Suprapubic skin (tissue), 3 donors: ENCODE data around the gene COG7.

Experiments used
- POLR2AphosphoS5 ChIP-seq, 3 donors: sonication (generic); formaldehyde crosslinking; IDR thresholded peaks; one replicate each; pipeline ENCODE4 v1.6.1; 2017; ENCODE audit warnings: antibody characterized with exemption in 3 of 3
- TF ChIP-seq, protein P1 (sequence below), 2 donors: fragments of 200-600 bp in 1 of 2; fragments of 450-650 bp in 1 of 2; sonication (generic) in 1 of 2; IDR thresholded peaks; one replicate each; pipeline ENCODE4 v1.5.1; 2016 to 2019; ENCODE audit warnings: antibody characterized with exemption in 2 of 2, mild to moderate bottlenecking in 1 of 2, moderate library complexity in 1 of 2

DNA sequence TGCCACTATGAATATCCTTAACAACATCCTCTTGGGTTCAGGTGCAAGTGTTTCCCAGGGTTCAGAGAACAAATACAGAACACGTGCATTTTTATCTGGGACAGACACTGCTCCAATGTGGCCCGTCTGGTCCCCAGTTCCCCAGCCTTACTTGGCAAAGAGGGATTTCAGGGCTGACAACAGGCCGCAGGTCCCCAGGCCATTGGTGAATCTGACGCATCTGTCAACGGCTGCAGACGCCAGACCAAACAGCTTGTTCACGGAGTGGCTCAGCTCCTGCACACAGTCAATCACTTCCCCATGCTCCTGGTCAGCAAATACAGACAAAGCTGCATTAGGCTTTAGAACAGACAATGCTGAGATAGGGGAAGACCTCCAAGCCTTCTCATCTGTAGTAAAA lies 36.2 kb downstream of the COG7 start:
- no peak for TF ChIP-seq POLR2AphosphoS5 (IDR thresholded peaks at IDR 0.05)
- TF ChIP-seq, protein P1, sequence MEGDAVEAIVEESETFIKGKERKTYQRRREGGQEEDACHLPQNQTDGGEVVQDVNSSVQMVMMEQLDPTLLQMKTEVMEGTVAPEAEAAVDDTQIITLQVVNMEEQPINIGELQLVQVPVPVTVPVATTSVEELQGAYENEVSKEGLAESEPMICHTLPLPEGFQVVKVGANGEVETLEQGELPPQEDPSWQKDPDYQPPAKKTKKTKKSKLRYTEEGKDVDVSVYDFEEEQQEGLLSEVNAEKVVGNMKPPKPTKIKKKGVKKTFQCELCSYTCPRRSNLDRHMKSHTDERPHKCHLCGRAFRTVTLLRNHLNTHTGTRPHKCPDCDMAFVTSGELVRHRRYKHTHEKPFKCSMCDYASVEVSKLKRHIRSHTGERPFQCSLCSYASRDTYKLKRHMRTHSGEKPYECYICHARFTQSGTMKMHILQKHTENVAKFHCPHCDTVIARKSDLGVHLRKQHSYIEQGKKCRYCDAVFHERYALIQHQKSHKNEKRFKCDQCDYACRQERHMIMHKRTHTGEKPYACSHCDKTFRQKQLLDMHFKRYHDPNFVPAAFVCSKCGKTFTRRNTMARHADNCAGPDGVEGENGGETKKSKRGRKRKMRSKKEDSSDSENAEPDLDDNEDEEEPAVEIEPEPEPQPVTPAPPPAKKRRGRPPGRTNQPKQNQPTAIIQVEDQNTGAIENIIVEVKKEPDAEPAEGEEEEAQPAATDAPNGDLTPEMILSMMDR (IDR thresholded peaks at IDR 0.05) = no peak
